Amniotic stem cell (primary cell): ENCODE measurements around the gene FEN1.

ENCODE experiments used
- DNase-seq: peaks from one replicate; lab custom pipeline; 2025; lab: John Stamatoyannopoulos, UW

Gene FEN1

GRCh38 chr11:61775606-61776554, 16.8 kb upstream of the FEN1 start:
- no peak for DNase-seq

GRCh38 chr11:61776561-61777075, 16.1 kb upstream of the FEN1 start:
- peak; percentile 13 for DNase-seq

- no peak for DNase-seq
Observed at GRCh38 chr11:61777234-61778090, 15.2 kb upstream of the FEN1 start.

GRCh38 chr11:61778357-61778886, 14.3 kb upstream of the FEN1 start:
- DNase-seq, result no peak

- no peak for DNase-seq
Observed at GRCh38 chr11:61778920-61779650, 13.6 kb upstream of the FEN1 start.

- no peak for DNase-seq
Observed at GRCh38 chr11:61779666-61780525, 12.8 kb upstream of the FEN1 start.

- no peak for DNase-seq
Observed at GRCh38 chr11:61780581-61781162, 12.0 kb upstream of the FEN1 start.

GRCh38 chr11:61781585-61781984, 11.1 kb upstream of the FEN1 start:
- no peak for DNase-seq

- no peak for DNase-seq
Observed at GRCh38 chr11:61782299-61782698, 10.4 kb upstream of the FEN1 start.

GRCh38 chr11:61782841-61783240, 9.9 kb upstream of the FEN1 start:
- no peak for DNase-seq

- DNase-seq, result no peak
Observed at GRCh38 chr11:61783717-61784505, 8.8 kb upstream of the FEN1 start.

- DNase-seq, result no peak
Observed at GRCh38 chr11:61784506-61784805, 8.3 kb upstream of the FEN1 start.

GRCh38 chr11:61785837-61786402, 6.8 kb upstream of the FEN1 start:
- no peak for DNase-seq

GRCh38 chr11:61787928-61788491, 4.7 kb upstream of the FEN1 start:
- DNase-seq, result no peak

GRCh38 chr11:61791737-61792309, 888 bp upstream of the FEN1 start:
- peak; percentile 82 for DNase-seq

- DNase-seq, result no peak
Observed at GRCh38 chr11:61793083-61793828, 545 bp downstream of the FEN1 start.

- no peak for DNase-seq
Observed at GRCh38 chr11:61793829-61794204, 1.1 kb downstream of the FEN1 start.

- no peak for DNase-seq
Observed at GRCh38 chr11:61794579-61794978, 1.9 kb downstream of the FEN1 start.
